Measurements from ENCODE around the gene GTF2F2. TPM values are rescaled to one million over a fixed set of nuclear protein-coding genes. Genes with fewer than 3 reads are reported as not detected.

The GTF2F2 gene
- polyA plus RNA-seq, 1 donor from 2014 or later = 12.0 TPM

- H3K4me3 Mint-ChIP-seq = no peak overlapping the region
- no peak overlapping the region for H3K27ac Mint-ChIP-seq
- peaks cover 18% of the 10 kb centered on the region for H3K36me3 Mint-ChIP-seq
- no peaks in the 10 kb centered on the region for H3K9me3 Mint-ChIP-seq
- H3K27me3 Mint-ChIP-seq = no peaks in the 10 kb centered on the region
- H3K4me1 Mint-ChIP-seq = peaks cover 7 to 22% (median 22%) of the 10 kb centered on the region in 3 donors
Observed at GRCh38 chr13:45142440-45143345, 22.4 kb downstream of the GTF2F2 start.

- H3K27ac Mint-ChIP-seq = peak overlapping the region in 1 of 3 donors; percentile 7
- no peak overlapping the region for H3K4me3 Mint-ChIP-seq
- H3K4me1 Mint-ChIP-seq = peaks cover 6 to 21% (median 18%) of the 10 kb centered on the region in 3 donors
- H3K27me3 Mint-ChIP-seq = no peaks in the 10 kb centered on the region
- H3K36me3 Mint-ChIP-seq = peaks cover 15% of the 10 kb centered on the region
- H3K9me3 Mint-ChIP-seq = no peaks in the 10 kb centered on the region
Observed at GRCh38 chr13:45143346-45143751, 23.0 kb downstream of the GTF2F2 start.

GRCh38 chr13:45149964-45150363 is 29.7 kb downstream of the GTF2F2 start:
- Mint-ChIP-seq H3K4me1 (peaks cover 4 to 11% (median 8%) of the 10 kb centered on the region in 3 donors), H3K27ac (no peak overlapping the region), H3K9me3 (no peaks in the 10 kb centered on the region), H3K4me3 (no peak overlapping the region), H3K36me3 (peaks cover 23% of the 10 kb centered on the region), H3K27me3 (no peaks in the 10 kb centered on the region)

GRCh38 chr13:45156565-45157361 is 36.5 kb downstream of the GTF2F2 start:
- Mint-ChIP-seq H3K4me1 (peaks cover 4 to 18% (median 7%) of the 10 kb centered on the region in 3 donors), H3K36me3 (peaks cover 30% of the 10 kb centered on the region), H3K27ac (peak overlapping the region in 1 of 3 donors; percentile 76), H3K27me3 (no peaks in the 10 kb centered on the region), H3K4me3 (no peak overlapping the region), H3K9me3 (peaks cover 0 to 5% (median 3%) of the 10 kb centered on the region in 3 donors)

GRCh38 chr13:45162194-45162593 is 41.9 kb downstream of the GTF2F2 start:
- Mint-ChIP-seq H3K9me3 (peaks cover 0 to 5% (median 0%) of the 10 kb centered on the region in 3 donors), H3K4me3 (no peak overlapping the region), H3K27ac (no peak overlapping the region), H3K4me1 (peaks cover 0 to 8% (median 2%) of the 10 kb centered on the region in 3 donors), H3K36me3 (peaks cover 15% of the 10 kb centered on the region), H3K27me3 (no peaks in the 10 kb centered on the region)

GRCh38 chr13:45162821-45163220 is 42.5 kb downstream of the GTF2F2 start:
- Mint-ChIP-seq H3K27me3 (no peaks in the 10 kb centered on the region), H3K27ac (no peak overlapping the region), H3K9me3 (peaks cover 0 to 4% (median 0%) of the 10 kb centered on the region in 3 donors)

GRCh38 chr13:45166858-45167257 is 46.5 kb downstream of the GTF2F2 start:
- H3K4me1 Mint-ChIP-seq = peaks cover 2 to 12% (median 2%) of the 10 kb centered on the region in 3 donors
- H3K27me3 Mint-ChIP-seq = no peaks in the 10 kb centered on the region
- H3K9me3 Mint-ChIP-seq = no peaks in the 10 kb centered on the region
- H3K4me3 Mint-ChIP-seq = no peak overlapping the region
- H3K36me3 Mint-ChIP-seq = peaks cover 8% of the 10 kb centered on the region
- no peak overlapping the region for H3K27ac Mint-ChIP-seq

More at GRCh38 chr13:45162821-45163220, 42.5 kb downstream of the GTF2F2 start:
- Mint-ChIP-seq H3K4me1 (peaks cover 0 to 8% (median 2%) of the 10 kb centered on the region in 3 donors), H3K4me3 (no peak overlapping the region), H3K36me3 (peaks cover 14% of the 10 kb centered on the region)

GRCh38 chr13:45167611-45168554 is 47.6 kb downstream of the GTF2F2 start:
- no peak overlapping the region for H3K4me3 Mint-ChIP-seq
- no peaks in the 10 kb centered on the region for H3K27me3 Mint-ChIP-seq
- no peak overlapping the region for H3K27ac Mint-ChIP-seq
- peaks cover 12% of the 10 kb centered on the region for H3K36me3 Mint-ChIP-seq
- H3K4me1 Mint-ChIP-seq = peaks cover 2 to 8% (median 2%) of the 10 kb centered on the region in 3 donors
- no peaks in the 10 kb centered on the region for H3K9me3 Mint-ChIP-seq

- Mint-ChIP-seq H3K27ac (no peak overlapping the region), H3K9me3 (no peaks in the 10 kb centered on the region), H3K36me3 (peaks cover 13% of the 10 kb centered on the region), H3K4me3 (no peak overlapping the region), H3K4me1 (peaks cover 2 to 8% (median 2%) of the 10 kb centered on the region in 3 donors), H3K27me3 (no peaks in the 10 kb centered on the region)
Observed at GRCh38 chr13:45168555-45168930, 48.2 kb downstream of the GTF2F2 start.

GRCh38 chr13:45174478-45174877 is 54.2 kb downstream of the GTF2F2 start:
- Mint-ChIP-seq H3K9me3 (peaks cover 0 to 2% (median 0%) of the 10 kb centered on the region in 3 donors), H3K27me3 (no peaks in the 10 kb centered on the region), H3K4me3 (no peak overlapping the region), H3K27ac (no peak overlapping the region), H3K4me1 (peaks cover 0 to 22% (median 12%) of the 10 kb centered on the region in 3 donors), H3K36me3 (peaks cover 5% of the 10 kb centered on the region)

- Mint-ChIP-seq H3K4me1 (peaks cover 10 to 30% (median 28%) of the 10 kb centered on the region in 3 donors), H3K4me3 (no peak overlapping the region), H3K36me3 (peaks cover 7% of the 10 kb centered on the region), H3K27ac (peak overlapping the region in 2 of 3 donors; percentile 11 to 57), H3K27me3 (no peaks in the 10 kb centered on the region), H3K9me3 (peaks cover 0 to 2% (median 0%) of the 10 kb centered on the region in 3 donors)
Observed at GRCh38 chr13:45178349-45179162, 58.2 kb downstream of the GTF2F2 start.

- peak overlapping the region in 1 of 3 donors; percentile 23 for H3K27ac Mint-ChIP-seq
- H3K36me3 Mint-ChIP-seq = peaks cover 14% of the 10 kb centered on the region
Observed at GRCh38 chr13:45179428-45179827, 59.1 kb downstream of the GTF2F2 start.

GRCh38 chr13:45180303-45180702 is 60.0 kb downstream of the GTF2F2 start:
- H3K27ac Mint-ChIP-seq = peak overlapping the region in 1 of 3 donors; percentile 23
- H3K4me1 Mint-ChIP-seq = peaks cover 21 to 45% (median 41%) of the 10 kb centered on the region in 3 donors
- H3K36me3 Mint-ChIP-seq = peaks cover 15% of the 10 kb centered on the region

More at GRCh38 chr13:45179428-45179827, 59.1 kb downstream of the GTF2F2 start:
- no peak overlapping the region for H3K4me3 Mint-ChIP-seq
- H3K9me3 Mint-ChIP-seq = peaks cover 0 to 2% (median 0%) of the 10 kb centered on the region in 3 donors
- H3K4me1 Mint-ChIP-seq = peaks cover 14 to 37% (median 34%) of the 10 kb centered on the region in 3 donors
- H3K27me3 Mint-ChIP-seq = no peaks in the 10 kb centered on the region

More at GRCh38 chr13:45180303-45180702, 60.0 kb downstream of the GTF2F2 start:
- no peak overlapping the region for H3K4me3 Mint-ChIP-seq
- H3K9me3 Mint-ChIP-seq = peaks cover 0 to 2% (median 0%) of the 10 kb centered on the region in 3 donors
- H3K27me3 Mint-ChIP-seq = no peaks in the 10 kb centered on the region
